ENCODE results near the gene DCDC2C. TPM values are rescaled to one million over a fixed set of nuclear protein-coding genes. Genes with fewer than 3 reads are reported as not detected.

Gene DCDC2C
- total and polyA plus RNA-seq, 2 donors (not counting 3 experiments of a cell fraction or from before 2014, with no cell fraction given) = not detected

- Histone ChIP-seq H3K27me3 (ENCODE audit: control insufficient read depth in 2 of 2, insufficient read depth in 2 of 2, low read length in 2 of 2) (no peaks in the 10 kb centered on the region), H3K4me3 (replicated peaks in 1 of 3; ENCODE audit: insufficient read depth in 1 of 3, low read depth in 1 of 3, low read length in 3 of 3) (no peak overlapping the region), H3K4me1 (ENCODE audit: control insufficient read depth, extremely low read depth, insufficient read depth, low read length) (no peaks in the 10 kb centered on the region), H3K79me2 (ENCODE audit: control insufficient read depth, insufficient read depth, low read length) (no peaks in the 10 kb centered on the region), H4K20me1 (replicated peaks; ENCODE audit: control insufficient read depth, extremely low read depth, insufficient read depth, low read length) (no peaks in the 10 kb centered on the region), H3K36me3 (ENCODE audit: control insufficient read depth in 2 of 2, extremely low read depth in 1 of 2, insufficient read depth in 2 of 2, low read length in 2 of 2) (no peaks in the 10 kb centered on the region), H3K9ac (replicated peaks; ENCODE audit: extremely low read depth, insufficient read depth, low read length) (no peak overlapping the region), H3K27ac (ENCODE audit: insufficient read depth, low read depth, low read length) (no peak overlapping the region), H2AFZ (ENCODE audit: low read depth, low read length) (no peak overlapping the region), H3K4me2 (ENCODE audit: insufficient read depth, low read length) (no peak overlapping the region), H3K9me3 (replicated peaks; ENCODE audit: control insufficient read depth, insufficient read depth, low read length) (no peaks in the 10 kb centered on the region), H3K9me1 (replicated peaks; ENCODE audit: control insufficient read depth, extremely low read depth, insufficient read depth, low read length) (no peaks in the 10 kb centered on the region)
- DNase-seq (ENCODE audit: low read depth, low spot score) (no peak), FAIRE-seq (no peak)
- ChIA-PET CTCF (no interaction called here), POLR2A (no interaction called here)
- BruUV-seq (replicated peaks) = no TSS peak
- dilution Hi-C loops (cut with MboI; ENCODE audit: extremely low pct_ligation_motif_present, low sequenced_read_pairs) = no loop called here
- TF ChIP-seq MYC (IDR thresholded peaks at IDR 0.05; ENCODE audit: low read depth, low read length) = no peak
- TF ChIP-seq POLR2AphosphoS5 (IDR thresholded peaks at IDR 0.05; ENCODE audit: insufficient read depth, low read depth, low read length) = no peak
- no peak for TF ChIP-seq JUN (IDR thresholded peaks at IDR 0.05; ENCODE audit: borderline replicate concordance, insufficient read depth, insufficient read length, low read depth)
- TF ChIP-seq CTCF (IDR thresholded peaks at IDR 0.05; ENCODE audit: extremely low read depth in 1 of 2, insufficient read depth in 1 of 2, low read depth in 1 of 2, low read length in 2 of 2) = no peak
- no peak for TF ChIP-seq FOS (IDR thresholded peaks at IDR 0.05; ENCODE audit: borderline replicate concordance, insufficient read depth, low read length)
- no peak for TF ChIP-seq POLR2A (IDR thresholded peaks at IDR 0.05; ENCODE audit: low read depth, low read length)
- intact Hi-C loops (cut with micrococcal nuclease) = no loop called here
Observed at GRCh38 chr2:3766824-3767223, 63.4 kb downstream of the DCDC2C start.
